ENCODE results near the gene LCORL.

Gene LCORL

DNA sequence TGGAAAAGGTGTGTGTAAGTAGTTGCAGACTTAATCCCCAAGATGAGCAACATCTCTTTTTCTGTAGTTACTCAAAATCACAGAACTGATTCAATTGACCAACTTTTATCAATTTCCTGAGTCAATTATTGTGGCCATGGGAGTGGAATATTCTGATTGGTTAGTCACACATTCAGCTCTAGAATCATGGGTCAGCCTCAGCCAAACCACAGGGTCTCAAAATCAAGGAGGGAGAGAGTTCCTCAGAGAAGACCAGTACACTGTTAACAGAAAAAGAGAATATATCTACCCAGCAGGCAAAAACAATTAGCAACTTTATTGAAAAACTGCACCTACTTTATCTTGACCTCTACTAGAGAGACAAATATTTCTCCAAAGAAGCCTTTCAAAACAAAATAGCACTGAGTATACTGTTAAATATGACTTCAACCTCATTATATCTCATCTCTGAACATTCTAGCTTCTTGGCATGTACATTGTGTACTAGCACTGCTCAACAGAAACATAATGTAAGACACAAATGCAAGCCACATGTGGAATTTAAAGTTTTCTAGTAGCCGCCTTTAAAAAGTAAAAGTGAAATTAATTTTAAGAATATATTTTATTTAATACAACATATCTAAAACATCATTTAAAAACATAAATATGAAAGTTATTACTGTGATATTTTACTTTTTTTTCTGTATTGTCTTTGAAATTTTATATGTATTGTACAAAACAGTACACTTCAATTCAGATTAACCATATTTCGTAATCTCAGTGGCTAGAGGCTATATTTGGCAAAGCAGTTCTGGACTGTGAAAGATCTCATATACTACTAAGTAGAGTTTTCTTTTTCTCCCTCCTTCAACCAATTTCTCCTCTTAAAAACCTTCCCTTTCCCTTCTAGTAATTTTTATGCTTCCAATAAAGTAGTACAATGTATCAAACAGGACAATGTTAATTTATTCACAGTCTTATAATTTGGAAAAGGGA, 11.8 kb upstream of the LCORL start:
- H3K36me3 ChIP-seq (ENCODE audit: control insufficient read depth in 1 of 2, insufficient read depth in 2 of 2, low read length in 2 of 2): no peaks in the 10 kb centered on the region

DNA sequence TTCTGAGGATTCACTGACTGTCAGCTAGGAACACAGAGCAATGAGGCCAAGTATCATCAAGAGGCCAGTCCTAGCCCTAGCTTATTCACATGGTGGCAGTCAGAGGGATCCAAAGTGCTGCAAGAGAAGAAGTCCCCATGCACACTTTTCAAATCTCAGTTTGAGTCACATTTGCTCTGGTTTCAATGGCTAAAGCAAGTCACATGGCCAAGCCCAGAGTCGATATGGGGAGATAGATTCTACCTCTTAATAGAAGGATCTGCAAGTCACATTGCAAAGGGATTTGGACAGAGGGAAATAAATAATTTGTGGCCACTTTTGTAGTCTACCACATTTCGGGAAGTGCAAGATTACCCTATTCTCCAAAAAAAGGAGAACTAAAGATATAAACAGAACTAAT, 3.7 kb upstream of the LCORL start:
- peak overlapping the region; percentile 97 for H3K23ac ChIP-seq (ENCODE audit: low read length)
- no peaks in the 10 kb centered on the region for H3K36me3 ChIP-seq (ENCODE audit: control insufficient read depth in 1 of 2, insufficient read depth in 2 of 2, low read length in 2 of 2)
- no peak overlapping the region for H3K4ac ChIP-seq (ENCODE audit: low read depth, low read length)
- H3K9me3 ChIP-seq (ENCODE audit: insufficient read depth, low read depth, low read length): no peaks in the 10 kb centered on the region
- no peak overlapping the region for H3K27ac ChIP-seq (ENCODE audit: low read depth, low read length)
- no peak overlapping the region for H3K4me2 ChIP-seq (ENCODE audit: low read length)
- H2BK12ac ChIP-seq (ENCODE audit: low read length): no peak overlapping the region
- H2AK5ac ChIP-seq (ENCODE audit: low read length): no peak overlapping the region
- no peak overlapping the region for H2AFZ ChIP-seq (ENCODE audit: insufficient read depth, low read length, poor library complexity)
- no peak overlapping the region for H2BK5ac ChIP-seq (ENCODE audit: low read depth, low read length, poor library complexity)
- H4K91ac ChIP-seq (ENCODE audit: low read depth, low read length): no peak overlapping the region
- H3K9ac ChIP-seq (ENCODE audit: low read length): no peak overlapping the region
- no peak overlapping the region for H3K4me3 ChIP-seq (ENCODE audit: low read depth, low read length)
- no peak overlapping the region for H2BK120ac ChIP-seq (ENCODE audit: insufficient read depth, low read length, poor library complexity)
- H3K18ac ChIP-seq (ENCODE audit: low read length): no peak overlapping the region
- peaks cover 0 to 2% of the 10 kb centered on the region in 2 experiments for H3K4me1 ChIP-seq (ENCODE audit: control insufficient read depth in 1 of 2, insufficient read depth in 2 of 2, low read length in 2 of 2)
- DNase-seq: peak in 1 of 2 donors; percentile 12
- H4K12ac ChIP-seq (ENCODE audit: low read depth, low read length): no peak overlapping the region
- H3K27me3 ChIP-seq (ENCODE audit: insufficient read depth, low read length): no peaks in the 10 kb centered on the region
- no peak overlapping the region for H3K14ac ChIP-seq (ENCODE audit: low read length)
- no peak overlapping the region for H4K8ac ChIP-seq (ENCODE audit: low read depth, low read length)
- WGBS (ENCODE audit: extremely low coverage, insufficient coverage, insufficient read length): no CpG with 5 or more reads among the region's 2 CpGs
- peaks cover 8% of the 10 kb centered on the region for H3K79me2 ChIP-seq (ENCODE audit: control insufficient read depth, insufficient read depth, low read length, poor library complexity)
- H3K79me1 ChIP-seq (ENCODE audit: low read length): peaks cover 11% of the 10 kb centered on the region

More for the DNA sequence above, 11.8 kb upstream of the LCORL start:
- no peak overlapping the region for H2AFZ ChIP-seq (ENCODE audit: insufficient read depth, low read length, poor library complexity)
- no peaks in the 10 kb centered on the region for H3K9me3 ChIP-seq (ENCODE audit: insufficient read depth, low read depth, low read length)
- H3K9ac ChIP-seq (ENCODE audit: low read length): no peak overlapping the region
- H4K12ac ChIP-seq (ENCODE audit: low read depth, low read length): no peak overlapping the region
- H3K79me2 ChIP-seq (ENCODE audit: control insufficient read depth, insufficient read depth, low read length, poor library complexity): no peaks in the 10 kb centered on the region
- H3K4me2 ChIP-seq (ENCODE audit: low read length): no peak overlapping the region
- no peak overlapping the region for H3K27ac ChIP-seq (ENCODE audit: low read depth, low read length)
- H3K4me1 ChIP-seq (ENCODE audit: control insufficient read depth in 1 of 2, insufficient read depth in 2 of 2, low read length in 2 of 2): no peaks in the 10 kb centered on the region
- H3K79me1 ChIP-seq (ENCODE audit: low read length): no peaks in the 10 kb centered on the region
- no peak overlapping the region for H2AK5ac ChIP-seq (ENCODE audit: low read length)
- no peak overlapping the region for H2BK120ac ChIP-seq (ENCODE audit: insufficient read depth, low read length, poor library complexity)
- no CpG with 5 or more reads among the region's 2 CpGs for WGBS (ENCODE audit: extremely low coverage, insufficient coverage, insufficient read length)
- no peak overlapping the region for H3K4me3 ChIP-seq (ENCODE audit: low read depth, low read length)
- no peak overlapping the region for H3K23ac ChIP-seq (ENCODE audit: low read length)
- H3K18ac ChIP-seq (ENCODE audit: low read length): no peak overlapping the region
- no peaks in the 10 kb centered on the region for H3K27me3 ChIP-seq (ENCODE audit: insufficient read depth, low read length)
- no peak overlapping the region for H4K8ac ChIP-seq (ENCODE audit: low read depth, low read length)
- no peak for DNase-seq
- no peak overlapping the region for H2BK5ac ChIP-seq (ENCODE audit: low read depth, low read length, poor library complexity)
- H4K91ac ChIP-seq (ENCODE audit: low read depth, low read length): no peak overlapping the region
- H2BK12ac ChIP-seq (ENCODE audit: low read length): no peak overlapping the region
- H3K4ac ChIP-seq (ENCODE audit: low read depth, low read length): no peak overlapping the region
- no peak overlapping the region for H3K14ac ChIP-seq (ENCODE audit: low read length)

DNA sequence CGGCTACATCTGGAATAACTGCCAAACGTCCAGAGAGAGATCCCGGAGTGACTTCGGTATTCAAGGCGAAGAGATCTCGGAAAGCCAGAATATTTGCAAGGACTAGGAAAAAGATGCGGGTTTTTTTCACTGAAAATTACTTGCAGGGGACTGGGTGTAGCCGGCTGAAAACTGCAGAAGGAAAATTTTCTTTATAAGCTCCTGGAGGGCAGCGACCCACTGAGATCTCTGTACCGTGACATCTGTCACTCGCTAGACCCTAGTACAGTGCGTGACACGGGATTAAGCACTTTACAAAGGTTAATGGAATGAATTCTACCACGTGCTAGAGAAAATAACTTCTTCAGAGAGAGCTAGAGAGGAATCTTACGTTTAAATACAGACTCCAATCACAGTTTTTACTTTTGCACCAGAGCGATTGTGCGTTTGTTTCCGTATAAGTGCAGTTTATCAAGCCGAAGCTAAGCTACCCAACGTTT, 1.1 kb upstream of the LCORL start:
- H3K79me1 ChIP-seq (ENCODE audit: low read length): peaks cover 11% of the 10 kb centered on the region
- H2BK12ac ChIP-seq (ENCODE audit: low read length): peak overlapping the region; percentile 52
- no peak overlapping the region for H3K4ac ChIP-seq (ENCODE audit: low read depth, low read length)
- WGBS (ENCODE audit: extremely low coverage, insufficient coverage, insufficient read length): no CpG with 5 or more reads among the region's 20 CpGs
- peak overlapping the region; percentile 69 for H3K14ac ChIP-seq (ENCODE audit: low read length)
- no peak overlapping the region for H4K12ac ChIP-seq (ENCODE audit: low read depth, low read length)
- peak overlapping the region; percentile 28 for H4K91ac ChIP-seq (ENCODE audit: low read depth, low read length)
- peak overlapping the region; percentile 79 for H4K8ac ChIP-seq (ENCODE audit: low read depth, low read length)
- H3K23ac ChIP-seq (ENCODE audit: low read length): no peak overlapping the region
- no peak overlapping the region for H3K18ac ChIP-seq (ENCODE audit: low read length)
- DNase-seq: peak in 1 of 2 donors; percentile 70
- H3K4me1 ChIP-seq (ENCODE audit: control insufficient read depth in 1 of 2, insufficient read depth in 2 of 2, low read length in 2 of 2): peaks cover 0 to 2% of the 10 kb centered on the region in 2 experiments
- H3K36me3 ChIP-seq (ENCODE audit: control insufficient read depth in 1 of 2, insufficient read depth in 2 of 2, low read length in 2 of 2): no peaks in the 10 kb centered on the region
- H3K27me3 ChIP-seq (ENCODE audit: insufficient read depth, low read length): no peaks in the 10 kb centered on the region
- H3K4me3 ChIP-seq (ENCODE audit: low read depth, low read length): peak overlapping the region; percentile 79
- H3K27ac ChIP-seq (ENCODE audit: low read depth, low read length): peak overlapping the region; percentile 89
- peak overlapping the region; percentile 92 for H2AFZ ChIP-seq (ENCODE audit: insufficient read depth, low read length, poor library complexity)
- H3K79me2 ChIP-seq (ENCODE audit: control insufficient read depth, insufficient read depth, low read length, poor library complexity): peaks cover 11% of the 10 kb centered on the region
- peak overlapping the region; percentile 4 for H3K9ac ChIP-seq (ENCODE audit: low read length)
- H3K4me2 ChIP-seq (ENCODE audit: low read length): peak overlapping the region; percentile 98
- peak overlapping the region; percentile 75 for H2BK120ac ChIP-seq (ENCODE audit: insufficient read depth, low read length, poor library complexity)
- H2AK5ac ChIP-seq (ENCODE audit: low read length): no peak overlapping the region
- peak overlapping the region; percentile 57 for H2BK5ac ChIP-seq (ENCODE audit: low read depth, low read length, poor library complexity)
- no peaks in the 10 kb centered on the region for H3K9me3 ChIP-seq (ENCODE audit: insufficient read depth, low read depth, low read length)

DNA sequence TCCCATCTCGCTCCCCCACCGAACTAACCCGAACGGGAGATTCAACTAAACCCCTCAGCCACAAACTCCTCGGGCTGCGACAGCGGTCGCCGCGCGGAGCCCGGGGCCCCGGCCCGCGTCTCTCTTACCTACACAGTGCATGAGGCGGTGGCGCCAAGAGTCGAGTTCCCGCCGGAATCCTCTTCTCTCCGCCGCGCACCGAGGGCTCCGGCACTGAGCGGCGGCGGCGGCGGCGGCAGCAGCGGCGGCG, 160 bp downstream of the LCORL start:
- H3K4me2 ChIP-seq (ENCODE audit: low read length): peak overlapping the region; percentile 48
- H3K27me3 ChIP-seq (ENCODE audit: insufficient read depth, low read length): no peaks in the 10 kb centered on the region
- H2BK12ac ChIP-seq (ENCODE audit: low read length): peak overlapping the region; percentile 68
- peaks cover 0 to 2% of the 10 kb centered on the region in 2 experiments for H3K4me1 ChIP-seq (ENCODE audit: control insufficient read depth in 1 of 2, insufficient read depth in 2 of 2, low read length in 2 of 2)
- peak overlapping the region; percentile 94 for H3K18ac ChIP-seq (ENCODE audit: low read length)
- WGBS (ENCODE audit: extremely low coverage, insufficient coverage, insufficient read length): no CpG with 5 or more reads among the region's 34 CpGs
- H3K4ac ChIP-seq (ENCODE audit: low read depth, low read length): peak overlapping the region; percentile 85
- peak overlapping the region; percentile 93 for H3K9ac ChIP-seq (ENCODE audit: low read length)
- peak overlapping the region; percentile 87 for H2BK120ac ChIP-seq (ENCODE audit: insufficient read depth, low read length, poor library complexity)
- H4K8ac ChIP-seq (ENCODE audit: low read depth, low read length): peak overlapping the region; percentile 78
- no peaks in the 10 kb centered on the region for H3K9me3 ChIP-seq (ENCODE audit: insufficient read depth, low read depth, low read length)
- H3K79me1 ChIP-seq (ENCODE audit: low read length): peaks cover 11% of the 10 kb centered on the region
- H4K12ac ChIP-seq (ENCODE audit: low read depth, low read length): peak overlapping the region; percentile 89
- H2AFZ ChIP-seq (ENCODE audit: insufficient read depth, low read length, poor library complexity): peak overlapping the region; percentile 97
- DNase-seq: no peak
- H3K36me3 ChIP-seq (ENCODE audit: control insufficient read depth in 1 of 2, insufficient read depth in 2 of 2, low read length in 2 of 2): no peaks in the 10 kb centered on the region
- H2AK5ac ChIP-seq (ENCODE audit: low read length): peak overlapping the region; percentile 7
- peak overlapping the region; percentile 89 for H3K27ac ChIP-seq (ENCODE audit: low read depth, low read length)
- peak overlapping the region; percentile 92 for H4K91ac ChIP-seq (ENCODE audit: low read depth, low read length)
- peak overlapping the region; percentile 95 for H2BK5ac ChIP-seq (ENCODE audit: low read depth, low read length, poor library complexity)
- peak overlapping the region; percentile 87 for H3K14ac ChIP-seq (ENCODE audit: low read length)
- H3K23ac ChIP-seq (ENCODE audit: low read length): no peak overlapping the region
- peaks cover 11% of the 10 kb centered on the region for H3K79me2 ChIP-seq (ENCODE audit: control insufficient read depth, insufficient read depth, low read length, poor library complexity)
- H3K4me3 ChIP-seq (ENCODE audit: low read depth, low read length): peak overlapping the region; percentile 88

Measured in trophoblast cell (in vitro differentiated cells and primary cell).